Sigmoid colon (tissue), 4 donors: ENCODE measurements around the gene TUBA1C.

Source experiments
- EP300 ChIP-seq, 4 donors: sonication (generic); formaldehyde crosslinking; IDR thresholded peaks; one replicate each; pipeline ENCODE4 v1.6.1; 2017; ENCODE audit warnings: antibody characterized with exemption in 4 of 4
- POLR2AphosphoS5 ChIP-seq, 4 donors: sonication (generic); formaldehyde crosslinking; IDR thresholded peaks; one replicate each; pipeline ENCODE4 v1.6.1; 2017; ENCODE audit warnings: antibody characterized with exemption in 4 of 4
- TF ChIP-seq, protein P1 (sequence below), 4 experiments: fragments of 450-650 bp in 3 of 4; fragments of 200-600 bp in 1 of 4; IDR thresholded peaks; one replicate each; pipeline ENCODE4 v1.5.1; 2016 to 2019; ENCODE audit warnings: antibody characterized with exemption in 4 of 4, mild to moderate bottlenecking in 3 of 4, moderate library complexity in 2 of 4

DNA sequence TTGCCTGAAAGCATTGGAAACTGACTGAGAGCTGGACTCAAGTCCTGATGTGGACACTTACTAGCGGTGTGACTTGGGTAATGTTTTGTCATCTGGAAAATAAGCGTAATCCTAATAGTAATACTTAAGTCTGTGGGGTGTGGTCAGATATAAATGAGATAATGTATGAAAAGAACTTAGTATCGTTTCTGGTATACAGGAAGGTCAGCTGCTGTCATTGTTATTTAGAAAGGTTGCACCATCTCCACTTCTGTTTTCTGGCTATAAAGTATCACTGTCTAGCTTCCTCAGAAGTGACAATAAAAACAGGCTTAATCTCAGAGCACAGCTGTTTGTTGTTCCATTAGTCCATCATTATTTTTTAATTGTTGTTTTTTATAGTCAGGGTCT is 34.1 kb upstream of the TUBA1C start:
- TF ChIP-seq, protein P1, sequence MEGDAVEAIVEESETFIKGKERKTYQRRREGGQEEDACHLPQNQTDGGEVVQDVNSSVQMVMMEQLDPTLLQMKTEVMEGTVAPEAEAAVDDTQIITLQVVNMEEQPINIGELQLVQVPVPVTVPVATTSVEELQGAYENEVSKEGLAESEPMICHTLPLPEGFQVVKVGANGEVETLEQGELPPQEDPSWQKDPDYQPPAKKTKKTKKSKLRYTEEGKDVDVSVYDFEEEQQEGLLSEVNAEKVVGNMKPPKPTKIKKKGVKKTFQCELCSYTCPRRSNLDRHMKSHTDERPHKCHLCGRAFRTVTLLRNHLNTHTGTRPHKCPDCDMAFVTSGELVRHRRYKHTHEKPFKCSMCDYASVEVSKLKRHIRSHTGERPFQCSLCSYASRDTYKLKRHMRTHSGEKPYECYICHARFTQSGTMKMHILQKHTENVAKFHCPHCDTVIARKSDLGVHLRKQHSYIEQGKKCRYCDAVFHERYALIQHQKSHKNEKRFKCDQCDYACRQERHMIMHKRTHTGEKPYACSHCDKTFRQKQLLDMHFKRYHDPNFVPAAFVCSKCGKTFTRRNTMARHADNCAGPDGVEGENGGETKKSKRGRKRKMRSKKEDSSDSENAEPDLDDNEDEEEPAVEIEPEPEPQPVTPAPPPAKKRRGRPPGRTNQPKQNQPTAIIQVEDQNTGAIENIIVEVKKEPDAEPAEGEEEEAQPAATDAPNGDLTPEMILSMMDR (IDR thresholded peaks at IDR 0.05): no peak
- TF ChIP-seq POLR2AphosphoS5 (IDR thresholded peaks at IDR 0.05): no peak
- TF ChIP-seq EP300 (IDR thresholded peaks at IDR 0.05): no peak
